Left renal cortex interstitium (tissue), 4 donors: ENCODE results near the gene CD3E. TPM values are rescaled to one million over a fixed set of nuclear protein-coding genes. Genes with fewer than 3 reads are reported as not detected.
"Not testable (repeated sequence)": the region's sequence is repeated elsewhere in the genome, so short reads cannot be mapped to it uniquely, and the experiment has no call there.

ENCODE experiments used
- DNase-seq, 4 donors: peaks; one replicate each; pipeline ENCODE4 v3.0.0-alpha.2; 2013; ENCODE audit warnings: low read depth in 4 of 4, low spot score in 2 of 4, missing footprints in 1 of 4
- polyA plus RNA-seq, 4 donors: library from polyadenylated mRNA; unstranded; fragments of 120-200 nt; gene quantifications; one replicate each; pipeline ENCODE4 v1.2.1, GENCODE V29; 2013; ENCODE audit not compliant: insufficient read length in 4 of 4

CD3E gene
- polyA plus RNA-seq, 4 donors, result 0.28 to 0.51 (median 0.38) TPM

- DNase-seq, result no peak
These were observed 15.1 kb upstream of the CD3E start for GRCh38 chr11:118289401-118289800.

GRCh38 chr11:118290923-118291322, 13.6 kb upstream of the CD3E start:
- no peak for DNase-seq

DNA sequence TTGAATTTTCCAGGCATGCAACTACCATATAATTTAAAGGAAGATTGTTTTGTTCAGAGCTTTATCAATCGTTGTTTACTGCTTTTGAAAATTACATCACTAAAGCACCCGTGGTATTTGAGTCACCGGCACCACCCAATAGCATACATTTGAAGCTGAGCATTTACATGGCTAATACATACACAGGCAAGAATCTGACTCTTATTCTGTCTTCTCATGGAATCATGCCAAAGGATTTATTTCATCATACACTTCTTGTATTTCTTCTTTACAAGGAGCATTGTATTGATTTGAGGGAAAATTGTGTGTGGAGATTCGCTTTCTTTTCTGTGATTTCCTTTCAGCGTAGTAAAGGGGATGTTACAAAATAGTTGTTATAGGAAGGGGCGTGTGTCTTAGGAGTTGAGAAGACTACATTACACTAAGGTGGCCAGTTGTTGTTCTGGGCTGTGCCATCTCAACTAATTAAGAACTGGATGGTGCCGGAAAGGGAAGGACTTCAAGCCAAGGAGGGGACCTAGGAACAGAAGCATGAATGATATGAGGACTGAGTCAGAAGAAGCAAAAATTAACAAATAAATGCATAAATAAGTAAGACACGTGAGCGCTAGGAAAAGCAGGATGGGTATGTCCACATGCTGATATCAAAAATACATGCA, 12.9 kb upstream of the CD3E start:
- DNase-seq, result no peak

DNA sequence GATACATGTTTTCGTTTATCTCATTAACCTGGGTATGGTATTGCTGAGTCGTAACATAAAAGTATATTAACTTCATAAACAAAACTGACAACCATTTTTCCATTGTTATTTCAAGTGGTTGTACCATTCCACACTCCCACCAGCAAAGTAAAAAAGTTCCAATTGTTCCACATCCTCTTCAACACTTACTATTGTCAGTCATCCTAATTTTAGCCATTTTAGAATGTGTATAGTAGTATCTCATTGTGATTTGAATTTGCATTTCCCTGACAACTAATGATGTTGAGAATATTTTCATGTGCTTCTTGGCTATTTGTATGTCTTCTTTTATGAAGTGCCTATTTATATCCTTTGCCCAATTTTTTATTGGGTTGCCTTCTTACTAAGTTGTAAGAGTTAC, 10.5 kb upstream of the CD3E start:
- DNase-seq, result no peak

DNA sequence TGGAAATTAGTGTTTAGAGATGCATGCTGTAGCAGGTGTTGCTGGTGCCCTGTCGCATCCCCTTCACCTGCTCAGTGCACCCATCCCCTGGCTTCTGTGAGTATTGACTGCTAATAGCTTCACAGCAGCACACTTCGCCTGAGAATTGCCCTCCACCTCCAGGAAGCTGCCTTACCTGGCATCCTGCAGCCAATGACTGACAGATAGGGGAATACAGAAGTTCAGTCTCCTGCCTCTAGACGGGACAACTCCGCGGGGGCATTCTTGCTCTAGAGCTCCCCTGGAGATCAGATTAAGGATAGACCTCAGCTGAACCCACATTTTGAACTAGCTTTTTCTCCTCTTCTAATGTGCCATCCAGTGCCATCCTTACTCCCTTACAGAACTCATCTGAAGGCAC, 9.3 kb upstream of the CD3E start:
- DNase-seq, result no peak

DNA sequence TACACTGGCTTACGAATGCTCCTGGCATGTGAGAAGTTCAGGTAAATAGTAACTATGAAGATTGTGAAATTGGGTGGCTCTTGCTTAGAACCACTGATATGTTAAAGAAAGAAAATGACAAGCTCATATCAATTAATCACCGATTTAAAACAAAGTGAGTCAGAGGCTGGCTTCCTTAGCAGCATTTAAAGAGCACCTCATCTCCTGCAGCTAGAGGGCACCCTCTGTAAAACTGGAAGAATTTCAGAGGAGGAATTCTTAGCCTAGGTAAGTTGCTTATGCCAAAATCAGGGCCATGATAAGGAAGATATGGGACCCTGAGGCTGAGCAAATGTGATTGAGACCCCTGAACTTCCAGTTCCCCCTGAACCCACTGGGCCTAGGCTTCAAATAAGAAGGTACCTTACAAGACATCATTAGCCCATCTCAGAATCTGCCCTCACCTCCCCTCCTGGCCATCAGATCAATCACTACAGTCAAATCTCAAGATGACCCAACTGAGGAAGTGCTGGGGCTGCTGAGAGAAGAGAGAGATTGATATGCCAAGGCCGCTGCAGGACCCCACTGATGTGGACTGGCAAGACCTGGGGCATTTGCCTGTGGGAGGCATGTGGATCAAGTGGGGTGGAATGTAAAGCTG, 8.6 kb upstream of the CD3E start:
- DNase-seq, result no peak

- DNase-seq, result no peak
These were observed 2.8 kb upstream of the CD3E start for GRCh38 chr11:118301600-118302195.

DNA sequence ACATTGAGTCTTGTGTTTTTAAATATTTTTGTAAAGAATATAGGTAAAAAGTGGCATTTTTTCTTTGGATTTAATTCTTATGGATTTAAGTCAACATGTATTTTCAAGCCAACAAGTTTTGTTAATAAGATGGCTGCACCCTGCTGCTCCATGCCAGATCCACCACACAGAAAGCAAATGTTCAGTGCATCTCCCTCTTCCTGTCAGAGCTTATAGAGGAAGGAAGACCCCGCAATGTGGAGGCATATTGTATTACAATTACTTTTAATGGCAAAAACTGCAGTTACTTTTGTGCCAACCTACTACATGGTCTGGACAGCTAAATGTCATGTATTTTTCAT, 333 bp upstream of the CD3E start:
- no peak for DNase-seq

DNA sequence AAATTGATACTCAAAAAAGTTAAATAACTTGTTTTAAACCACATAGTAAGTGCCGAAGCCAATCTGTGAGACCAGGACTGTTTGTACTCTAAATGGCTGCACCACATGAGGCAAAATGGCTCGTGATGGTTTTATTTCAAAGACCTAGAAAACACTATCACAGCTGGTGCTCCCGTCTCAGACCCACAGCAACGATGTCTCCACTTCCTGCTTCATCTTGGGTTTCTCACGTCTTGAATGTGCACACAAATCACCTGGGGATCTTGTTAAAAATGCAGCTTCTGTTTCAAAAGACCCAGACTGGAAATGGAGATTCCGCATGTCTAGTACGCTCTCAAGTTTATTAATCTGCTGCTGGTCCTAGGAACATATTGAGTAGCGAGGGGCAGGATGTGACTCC, 1.2 kb downstream of the CD3E start:
- DNase-seq, result no peak

- DNase-seq, result no peak
These were observed 2.0 kb downstream of the CD3E start for GRCh38 chr11:118306556-118306955.

- not testable (repeated sequence) for DNase-seq
These were observed 4.5 kb downstream of the CD3E start for GRCh38 chr11:118308995-118309528.

DNA sequence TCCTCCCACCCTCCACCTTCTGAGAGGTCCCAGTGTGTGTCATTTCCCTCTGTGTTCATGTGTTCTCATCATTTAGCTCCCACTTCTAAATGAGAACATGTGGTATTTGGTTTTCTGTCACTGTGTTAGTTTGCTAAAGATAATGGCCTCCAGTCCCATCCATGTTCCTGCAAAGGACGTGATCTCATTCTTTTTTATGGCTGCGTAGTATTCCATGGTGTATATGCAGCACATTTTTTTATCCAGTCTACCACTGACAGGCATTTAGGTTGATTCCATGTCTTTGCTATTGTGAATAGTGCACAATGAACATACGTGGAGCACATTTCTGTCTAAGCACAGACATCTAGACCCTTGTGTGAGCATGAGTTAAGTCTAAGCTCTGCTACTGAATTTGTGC, 5.7 kb downstream of the CD3E start:
- DNase-seq, result no peak

DNA sequence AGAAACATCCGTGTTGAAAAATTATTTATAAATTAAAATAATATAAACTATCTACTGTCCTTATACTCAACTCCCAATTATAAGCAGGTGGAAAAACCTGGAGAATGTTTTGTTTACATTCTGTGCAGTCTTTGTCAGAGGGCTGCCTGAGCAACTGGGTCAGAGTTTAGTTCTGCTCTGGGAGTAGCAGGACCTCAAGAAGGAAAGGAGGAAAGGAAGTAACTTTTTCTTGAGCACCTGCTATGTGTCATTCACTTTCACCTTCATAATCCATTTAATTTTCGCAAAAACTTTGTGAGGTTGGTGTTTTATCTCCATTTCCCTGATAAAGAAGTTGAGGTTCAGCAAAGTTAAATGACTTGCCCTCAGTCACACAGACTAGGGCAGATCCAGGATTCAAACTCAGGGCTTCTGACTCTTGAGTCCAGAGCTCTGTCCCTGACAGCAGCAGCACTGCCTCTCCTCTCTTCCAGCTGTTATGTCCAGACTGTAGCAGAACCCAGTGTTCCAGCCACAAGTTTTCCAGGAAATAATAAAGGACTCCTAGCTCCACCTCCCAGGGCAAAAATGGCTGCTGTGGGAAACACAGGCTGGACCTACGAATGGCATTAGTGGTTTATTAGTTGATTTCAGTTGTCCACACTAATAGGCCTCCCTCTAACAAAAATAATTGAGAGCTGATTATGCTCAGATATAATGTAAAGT, 6.4 kb downstream of the CD3E start:
- no peak for DNase-seq

- no peak for DNase-seq
These were observed 7.0 kb downstream of the CD3E start for GRCh38 chr11:118311518-118311917.

- no peak for DNase-seq
These were observed 7.8 kb downstream of the CD3E start for GRCh38 chr11:118312328-118312727.

- no peak for DNase-seq
These were observed 8.7 kb downstream of the CD3E start for GRCh38 chr11:118313242-118313641.

GRCh38 chr11:118314988-118315411, 10.5 kb downstream of the CD3E start:
- no peak for DNase-seq

DNA sequence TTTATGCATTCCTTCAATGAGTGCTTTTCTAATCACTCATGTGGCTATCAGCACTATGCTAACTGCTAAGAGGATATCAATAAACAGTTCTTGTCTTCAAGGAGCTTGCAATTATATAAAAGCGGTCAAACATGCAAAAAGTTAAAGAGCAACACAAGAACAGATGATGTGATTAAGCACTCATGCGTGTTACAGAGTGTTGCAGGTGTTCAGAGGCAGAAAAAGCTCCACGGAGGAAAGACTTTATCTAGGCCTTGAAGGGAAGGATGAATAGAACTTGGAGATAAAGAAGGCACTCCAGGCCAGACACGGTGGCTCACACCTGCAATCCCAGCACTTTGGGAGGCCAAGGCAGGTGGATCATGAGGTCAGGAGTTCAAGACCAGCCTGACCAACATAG, 13.6 kb downstream of the CD3E start:
- no peak for DNase-seq

GRCh38 chr11:118318581-118319336, 14.2 kb downstream of the CD3E start:
- DNase-seq, result no peak

GRCh38 chr11:118319337-118319707, 14.8 kb downstream of the CD3E start:
- DNase-seq, result no peak

- no peak for DNase-seq
These were observed 16.0 kb downstream of the CD3E start for GRCh38 chr11:118320515-118320914.
